Subcutaneous adipose tissue (tissue), 4 donors: ENCODE measurements around the gene ALAD. TPM values are rescaled to one million over a fixed set of nuclear protein-coding genes. Genes with fewer than 3 reads are reported as not detected.

Experiments used
- CTCF ChIP-seq: fragments of 450-650 bp; IDR thresholded peaks from one replicate; pipeline ENCODE4 v1.5.1; 2016; ENCODE audit warnings: low read depth, mild to moderate bottlenecking, control low read depth, antibody characterized with exemption, moderate library complexity
- total RNA-seq, 4 donors: library from RNA; depleted of rRNA; stranded (reverse); fragments of >200 nt; gene quantifications; one replicate each; pipeline ENCODE4 v1.1.0, GENCODE V29; 2016

The ALAD gene
- total RNA-seq, 4 donors from 2014 or later, result 16.8 to 46.7 (median 22.5) TPM

- no peak for TF ChIP-seq CTCF
Observed at GRCh38 chr9:113409883-113410206, 8.8 kb upstream of the ALAD start.

GRCh38 chr9:113409481-113409880, 8.4 kb upstream of the ALAD start:
- TF ChIP-seq CTCF, result no peak

- no peak for TF ChIP-seq CTCF
Observed at GRCh38 chr9:113403646-113404045, 2.6 kb upstream of the ALAD start.

GRCh38 chr9:113399646-113400200, 1.4 kb downstream of the ALAD start:
- no peak for TF ChIP-seq CTCF

GRCh38 chr9:113398796-113399195, 2.3 kb downstream of the ALAD start:
- TF ChIP-seq CTCF, result no peak

- TF ChIP-seq CTCF, result no peak
Observed at GRCh38 chr9:113397203-113397631, 3.9 kb downstream of the ALAD start.

GRCh38 chr9:113395000-113395861, 5.9 kb downstream of the ALAD start:
- no peak for TF ChIP-seq CTCF
